Ishikawa (cell line): ENCODE data around the gene RAP2A.
A peak's percentile ranks its signal among the peaks of the same experiment; 100 is the strongest.

ENCODE experiments used
- CEBPB ChIP-seq: IDR thresholded peaks from 2 replicates; pipeline ENCODE4 v1.6.1; 2012
- CREB1 ChIP-seq: IDR thresholded peaks from 2 replicates; pipeline ENCODE4 v1.6.1; 2012; ENCODE audit warnings: low read depth
- EGR1 ChIP-seq: IDR thresholded peaks from 2 replicates; pipeline ENCODE4 v1.6.1; 2012
- EP300 ChIP-seq: IDR thresholded peaks from 2 replicates; pipeline ENCODE4 v1.6.1; 2012; ENCODE audit warnings: borderline replicate concordance
- FOXM1 ChIP-seq: IDR thresholded peaks from 2 replicates; pipeline ENCODE4 v1.6.1; 2012; ENCODE audit warnings: low read depth, borderline replicate concordance
- MAX ChIP-seq: IDR thresholded peaks from 2 replicates; pipeline ENCODE4 v1.6.1; 2012
- NFIC ChIP-seq: IDR thresholded peaks from 2 replicates; pipeline ENCODE4 v1.6.1; 2012
- RAD21 ChIP-seq: IDR thresholded peaks from 2 replicates; pipeline ENCODE4 v1.6.1; 2012; ENCODE audit warnings: low read depth
- REST ChIP-seq: IDR thresholded peaks from 2 replicates; pipeline ENCODE4 v1.6.1; 2012; ENCODE audit warnings: low read depth, mild to moderate bottlenecking
- TAF1 ChIP-seq: IDR thresholded peaks from 2 replicates; pipeline ENCODE4 v1.6.1; 2012; ENCODE audit warnings: low read depth, mild to moderate bottlenecking
- TCF12 ChIP-seq: IDR thresholded peaks from 2 replicates; pipeline ENCODE4 v1.6.1; 2012; ENCODE audit warnings: low read depth
- TEAD4 ChIP-seq: IDR thresholded peaks from 2 replicates; pipeline ENCODE4 v1.6.1; 2012
- USF1 ChIP-seq: IDR thresholded peaks from 2 replicates; pipeline ENCODE4 v1.6.1; 2012
- YY1 ChIP-seq: IDR thresholded peaks from 2 replicates; pipeline ENCODE4 v1.6.1; 2012; ENCODE audit warnings: low read depth
- ZBTB7A ChIP-seq: IDR thresholded peaks from 2 replicates; pipeline ENCODE4 v1.6.1; 2012; ENCODE audit warnings: low read depth

The RAP2A gene

DNA sequence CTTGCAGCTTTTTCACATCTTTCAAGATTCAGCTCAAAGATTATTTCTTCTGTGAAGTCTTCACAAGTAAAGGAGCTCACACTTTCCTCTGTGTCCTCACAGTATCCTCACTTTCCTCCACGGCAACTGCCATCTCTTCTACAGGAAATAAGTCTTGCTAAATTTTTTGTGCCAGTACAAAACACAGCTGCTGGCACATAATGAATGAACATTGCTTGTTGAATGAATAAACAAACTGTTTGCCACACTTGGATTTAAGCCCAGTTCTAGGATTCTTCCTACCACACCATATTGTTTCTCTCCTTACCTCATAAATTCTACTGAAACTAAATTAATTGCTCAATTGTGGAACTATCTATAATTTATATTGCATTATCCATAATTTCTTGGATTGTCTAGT is 59.5 kb downstream of the RAP2A start:
- TF ChIP-seq EGR1: no peak
- no peak for TF ChIP-seq EP300

DNA sequence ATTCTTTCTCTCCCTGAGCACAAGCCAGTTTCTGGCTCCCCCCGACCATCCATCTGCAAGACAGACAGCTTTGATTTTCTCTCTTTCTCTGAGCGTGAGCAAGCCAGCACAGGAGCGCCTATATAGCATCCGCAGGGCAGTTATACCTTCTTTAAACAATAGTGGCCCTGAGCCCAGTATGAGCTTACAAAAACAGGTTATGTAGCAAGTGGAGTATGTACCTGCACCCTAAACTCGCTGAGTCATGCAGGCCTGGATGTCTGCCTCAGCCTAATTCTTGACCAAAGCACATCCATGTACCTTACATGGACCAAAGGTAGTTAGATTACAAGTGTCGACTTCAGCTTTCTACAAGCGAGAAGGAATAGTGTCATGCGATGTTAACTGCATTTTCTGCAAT is 61.7 kb downstream of the RAP2A start:
- TF ChIP-seq NFIC: peak; percentile 25; the same call in 1 of the 2 replicates
- no peak for TF ChIP-seq ZBTB7A

DNA sequence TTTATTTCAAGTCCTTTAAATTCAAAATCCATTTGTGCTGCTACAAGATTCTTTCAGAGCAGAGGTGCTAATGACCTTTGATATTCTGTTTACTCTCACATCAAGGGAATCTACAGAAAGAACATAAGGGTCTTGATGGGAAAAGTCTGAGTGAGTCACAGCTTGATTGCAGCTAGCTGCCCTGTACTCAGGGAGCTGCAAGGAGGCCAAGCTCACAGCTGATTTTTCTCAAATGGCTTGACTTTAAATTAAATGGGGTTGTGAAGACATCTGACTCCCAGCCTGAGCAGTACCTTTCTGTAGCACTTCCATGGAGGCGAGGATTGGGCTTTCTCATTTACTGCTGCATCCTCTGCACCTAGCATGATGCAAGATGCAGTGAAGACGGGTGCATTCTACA is 62.5 kb downstream of the RAP2A start:
- no peak for TF ChIP-seq CEBPB
- no peak for TF ChIP-seq ZBTB7A
- TF ChIP-seq USF1: no peak
- TF ChIP-seq EP300: no peak
- no peak for TF ChIP-seq YY1
- TF ChIP-seq TAF1: no peak
- TF ChIP-seq FOXM1: no peak
- TF ChIP-seq TEAD4: no peak
- no peak for TF ChIP-seq EGR1

DNA sequence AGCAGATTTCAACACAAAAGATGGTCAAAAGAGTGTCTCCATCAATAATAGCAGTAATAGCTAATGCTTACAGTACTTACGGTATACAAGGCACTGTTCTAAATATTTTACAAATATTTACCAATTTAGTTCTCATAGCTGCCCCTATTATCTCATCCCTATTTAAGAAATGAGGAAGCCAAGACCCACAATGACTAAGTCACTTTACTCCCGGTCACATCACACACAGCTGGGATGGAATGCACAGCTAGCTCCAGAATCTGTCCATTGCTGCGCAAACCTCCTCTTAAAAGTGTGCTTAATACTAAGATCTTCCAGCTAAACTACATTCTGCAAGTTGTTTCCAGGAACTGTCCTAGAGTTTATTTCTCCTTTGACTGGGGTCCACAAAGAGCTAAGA is 63.4 kb downstream of the RAP2A start:
- TF ChIP-seq EGR1 (no peak), CEBPB (no peak), YY1 (no peak), CREB1 (no peak), TCF12 (no peak), ZBTB7A (no peak), TAF1 (no peak), NFIC (no peak), MAX (no peak), RAD21 (no peak), REST (no peak)

DNA sequence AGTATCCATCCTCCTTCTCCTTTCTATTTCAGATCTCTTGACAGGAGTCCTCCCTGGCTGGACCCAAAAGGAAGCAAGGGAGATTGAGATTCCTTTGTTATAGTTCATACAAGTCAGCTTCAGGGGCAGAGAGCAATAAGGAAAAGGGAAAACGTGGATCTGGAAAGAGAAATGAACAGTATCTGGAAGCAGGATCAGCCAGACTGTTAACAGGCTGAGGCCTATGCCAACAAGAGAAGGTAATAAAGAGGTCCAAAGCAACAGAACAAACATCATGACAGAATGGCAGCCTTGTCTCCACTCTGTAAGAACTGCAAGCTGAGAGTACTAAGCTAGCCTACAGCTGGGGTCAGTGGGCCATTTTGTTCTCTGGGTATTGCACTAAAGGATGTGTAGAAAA is 64.5 kb downstream of the RAP2A start:
- TF ChIP-seq FOXM1 (no peak), NFIC (no peak), EP300 (no peak), TEAD4 (no peak), CREB1 (no peak), EGR1 (no peak), REST (no peak), YY1 (no peak), ZBTB7A (no peak), RAD21 (no peak), MAX (no peak), TAF1 (no peak), USF1 (no peak), TCF12 (no peak), CEBPB (no peak)

DNA sequence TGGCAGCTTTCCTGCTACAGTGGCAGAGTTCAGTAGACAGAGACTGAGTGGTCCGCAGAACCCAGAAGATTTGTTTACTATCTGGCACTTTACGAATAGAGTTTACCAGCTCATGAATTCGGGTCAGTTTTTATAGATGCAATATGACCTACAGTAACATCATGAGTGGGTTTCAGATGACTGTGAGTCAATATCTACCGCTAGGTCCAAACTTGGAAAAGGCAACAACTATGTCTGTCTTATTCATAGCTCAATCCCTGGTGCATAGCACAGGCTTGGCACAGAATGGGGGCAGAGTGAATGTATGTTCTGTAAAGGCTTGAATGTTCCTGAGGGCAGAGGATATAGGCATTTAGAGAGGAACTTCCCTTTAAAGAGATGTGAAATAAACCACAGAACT is 65.2 kb downstream of the RAP2A start:
- no peak for TF ChIP-seq NFIC
- TF ChIP-seq FOXM1: no peak
- no peak for TF ChIP-seq TEAD4

DNA sequence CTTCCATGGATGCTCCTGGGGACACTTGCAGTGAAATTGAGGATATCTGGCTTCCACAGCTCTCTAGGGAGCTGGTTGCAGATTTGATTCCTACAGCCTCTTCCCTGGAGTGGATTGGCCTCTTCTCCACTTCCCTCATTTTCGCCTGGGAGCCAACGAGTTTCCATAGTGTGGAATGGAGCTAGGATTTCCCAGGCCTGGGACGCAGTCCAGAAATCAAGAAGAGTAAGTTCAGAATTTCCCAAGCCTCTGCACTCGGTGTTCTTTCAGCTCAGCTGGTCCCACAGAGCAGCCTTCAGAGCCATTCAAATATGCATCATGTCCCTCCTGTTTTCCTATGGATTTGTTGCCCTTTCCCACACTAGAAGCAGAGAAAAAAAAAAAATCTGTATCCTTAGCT is 68.2 kb downstream of the RAP2A start:
- TF ChIP-seq CEBPB (no peak), USF1 (no peak), REST (no peak), ZBTB7A (no peak), FOXM1 (no peak), RAD21 (no peak), EGR1 (no peak), YY1 (no peak), TCF12 (no peak), EP300 (no peak), MAX (no peak), NFIC (no peak), TEAD4 (no peak), CREB1 (no peak), TAF1 (no peak)
